Sigmoid colon (tissue), 4 donors: ENCODE measurements around the gene THAP8.
"Not testable (repeated sequence)": the region's sequence is repeated elsewhere in the genome, so short reads cannot be mapped to it uniquely, and the experiment has no call there.

Source experiments
- CTCF ChIP-seq, 4 experiments: fragments of 450-650 bp in 3 of 4; fragments of 200-600 bp in 1 of 4; IDR thresholded peaks; one replicate each; pipeline ENCODE4 v1.5.1; 2016 to 2019; ENCODE audit warnings: antibody characterized with exemption in 4 of 4, mild to moderate bottlenecking in 3 of 4, moderate library complexity in 2 of 4
- EP300 ChIP-seq, 4 donors: sonication (generic); formaldehyde crosslinking; IDR thresholded peaks; one replicate each; pipeline ENCODE4 v1.6.1; 2017; ENCODE audit warnings: antibody characterized with exemption in 4 of 4
- POLR2A ChIP-seq, 2 donors: fragments of 450-650 bp; IDR thresholded peaks; one replicate each; pipeline ENCODE4 v1.6.1; 2016; ENCODE audit warnings: antibody characterized with exemption in 2 of 2, mild to moderate bottlenecking in 2 of 2, moderate library complexity in 2 of 2
- POLR2AphosphoS5 ChIP-seq, 4 donors: sonication (generic); formaldehyde crosslinking; IDR thresholded peaks; one replicate each; pipeline ENCODE4 v1.6.1; 2017; ENCODE audit warnings: antibody characterized with exemption in 4 of 4

- TF ChIP-seq CTCF, EP300, POLR2A, POLR2AphosphoS5 (IDR thresholded peaks at IDR 0.05): not testable (repeated sequence)
Measured at GRCh38 chr19:36068810-36069499, 14.9 kb upstream of the THAP8 start.
